ENCODE results near the gene FAM53B.

The FAM53B gene

GRCh38 chr10:124685261-124685660 lies 58.9 kb downstream of the FAM53B start:
- POLR2A ChIA-PET (ENCODE audit: low non-redundant PET), result no interaction called here
- H3K27ac ChIP-seq, result peak overlapping the region; percentile 4; the same call in 1 of the 2 replicates
- DNase-seq (ENCODE audit: low spot score), result no peak
- CTCF ChIA-PET, result interaction anchor here (1.2 kb wide), 1 partner anchor 11 kb away, joined by 3 read pairs; no protein-coding TSS in a partner anchor
- no peak for TF ChIP-seq CTCF (conservative IDR thresholded peaks at IDR 0.05; ENCODE audit: low read depth)

- no peak overlapping the region for H3K27ac ChIP-seq
- POLR2A ChIA-PET (ENCODE audit: low non-redundant PET), result no interaction called here
- CTCF ChIA-PET, result interaction anchor here (1.2 kb wide), 1 partner anchor 9 kb away, joined by 3 read pairs; no protein-coding TSS in a partner anchor
- no peak for TF ChIP-seq CTCF (conservative IDR thresholded peaks at IDR 0.05; ENCODE audit: low read depth)
- DNase-seq (ENCODE audit: low spot score), result no peak
These were observed 60.4 kb downstream of the FAM53B start for GRCh38 chr10:124683814-124684213.

- H3K27ac ChIP-seq, result no peak overlapping the region
- TF ChIP-seq CTCF (conservative IDR thresholded peaks at IDR 0.05; ENCODE audit: low read depth), result no peak
- POLR2A ChIA-PET (ENCODE audit: low non-redundant PET), result no interaction called here
- CTCF ChIA-PET, result no interaction called here
- no peak for DNase-seq (ENCODE audit: low spot score)
These were observed 62.3 kb downstream of the FAM53B start for GRCh38 chr10:124681626-124682552.

GRCh38 chr10:124681091-124681490 lies 63.1 kb downstream of the FAM53B start:
- ChIA-PET POLR2A (ENCODE audit: low non-redundant PET) (no interaction called here), CTCF (no interaction called here)
- no peak overlapping the region for H3K27ac ChIP-seq
- TF ChIP-seq CTCF (conservative IDR thresholded peaks at IDR 0.05; ENCODE audit: low read depth), result no peak
- no peak for DNase-seq (ENCODE audit: low spot score)

- POLR2A ChIA-PET (ENCODE audit: low non-redundant PET), result no interaction called here
- no peak for DNase-seq (ENCODE audit: low spot score)
- TF ChIP-seq CTCF (conservative IDR thresholded peaks at IDR 0.05; ENCODE audit: low read depth), result no peak
- CTCF ChIA-PET, result interaction anchor here (0.6 kb wide), 2 partner anchors 10 to 27 kb away, joined by 3 to 4 read pairs; no protein-coding TSS in a partner anchor
- no peak overlapping the region for H3K27ac ChIP-seq
These were observed 63.5 kb downstream of the FAM53B start for GRCh38 chr10:124680675-124681074.

- no peak for DNase-seq (ENCODE audit: low spot score)
- CTCF ChIA-PET, result interaction anchor here (0.7 kb wide), 1 partner anchor 154 kb away, joined by 3 read pairs; no protein-coding TSS in a partner anchor
- H3K27ac ChIP-seq, result peak overlapping the region; percentile 23; the same call in 1 of the 2 replicates
- no peak for TF ChIP-seq CTCF (conservative IDR thresholded peaks at IDR 0.05; ENCODE audit: low read depth)
- POLR2A ChIA-PET (ENCODE audit: low non-redundant PET), result no interaction called here
These were observed 64.8 kb downstream of the FAM53B start for GRCh38 chr10:124679401-124679800.
